ENCODE measurements around the gene XIRP1.
"Not testable (repeated sequence)": the region's sequence is repeated elsewhere in the genome, so short reads cannot be mapped to it uniquely, and the experiment has no call there.

Gene XIRP1

DNA sequence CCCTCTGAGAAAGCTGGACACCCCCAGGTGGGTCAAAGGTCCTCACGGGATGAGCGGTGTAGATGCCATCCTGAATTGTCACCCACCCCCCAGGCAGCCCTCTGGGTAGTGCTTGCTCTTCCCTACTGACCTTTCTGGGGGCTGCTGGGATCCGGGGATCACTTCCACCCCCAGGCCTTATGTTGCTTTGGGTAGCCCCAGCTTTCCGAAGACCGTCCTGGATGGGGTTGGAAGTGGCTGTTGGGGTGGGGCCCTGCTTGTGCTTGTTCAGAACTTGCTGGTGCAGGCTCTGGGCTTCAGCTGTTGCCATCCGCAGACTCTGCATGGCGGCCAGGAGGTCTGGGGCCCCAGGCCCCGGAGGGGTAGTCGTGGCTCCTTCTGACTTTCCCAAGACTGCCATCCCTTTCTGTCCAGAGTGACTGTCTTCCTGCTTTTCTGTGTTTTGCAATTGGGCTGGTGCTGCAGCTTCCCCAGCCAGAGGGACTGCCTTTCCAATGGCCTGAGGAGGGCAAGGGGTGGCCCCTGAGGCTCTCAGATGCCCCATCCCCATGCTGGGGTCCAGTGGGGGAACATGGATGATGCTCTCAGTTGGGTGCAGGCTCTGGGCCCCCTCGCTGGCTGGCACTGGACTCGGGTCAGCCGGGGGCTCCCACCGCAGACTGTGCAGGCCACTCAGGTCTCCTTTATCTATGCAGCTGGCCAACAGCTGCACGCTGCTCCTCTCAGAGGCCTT lies 6.3 kb downstream of the XIRP1 start:
- no peak for DNase-seq

DNA sequence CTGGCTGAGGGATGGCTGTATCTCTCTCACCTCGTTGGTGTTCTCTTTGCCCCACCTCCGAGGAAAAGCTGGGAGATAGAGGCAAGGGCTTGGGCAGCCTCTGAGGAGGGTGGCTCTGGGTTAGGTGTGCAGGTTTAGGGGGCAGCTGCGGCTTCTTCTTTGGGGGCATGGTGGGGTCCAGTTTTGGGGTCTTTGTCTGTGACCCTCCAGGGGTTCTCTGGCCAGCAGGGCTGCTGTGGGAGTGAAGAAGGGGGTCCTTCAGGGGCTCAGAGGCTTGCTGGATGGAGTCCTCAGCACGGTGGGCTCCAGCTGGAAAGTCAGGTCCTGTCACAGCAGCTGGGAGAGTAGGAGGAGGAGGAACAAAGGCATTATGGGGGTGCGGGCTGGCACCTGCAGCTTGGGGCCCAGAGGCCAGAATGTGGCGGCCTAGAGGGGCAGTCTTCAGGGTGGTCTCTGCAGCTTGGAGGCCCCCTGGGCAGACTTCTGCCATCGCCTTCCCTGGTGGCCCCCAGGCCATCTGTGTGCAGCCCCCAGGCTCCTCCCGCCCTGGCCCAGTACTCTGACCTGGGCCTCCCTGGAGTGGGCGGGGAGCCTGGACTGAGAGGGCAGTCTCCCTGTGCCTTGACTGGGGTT lies 7.0 kb downstream of the XIRP1 start:
- DNase-seq = no peak

DNA sequence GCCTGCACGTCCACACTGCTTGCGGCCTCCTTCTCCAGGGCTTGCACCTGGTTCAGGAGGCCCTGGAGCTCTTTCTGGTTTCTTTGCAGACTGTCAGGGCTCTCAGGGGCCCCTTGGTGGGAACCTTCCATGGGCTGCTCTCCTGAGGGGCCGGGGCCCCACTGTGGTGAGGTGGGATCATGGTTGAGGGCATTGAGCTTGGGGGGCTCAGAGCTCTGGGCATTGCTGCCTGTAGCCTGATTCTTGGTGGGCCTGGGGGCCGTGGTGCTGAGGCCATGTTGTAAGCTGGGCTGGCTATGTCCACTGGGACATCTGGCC lies 7.5 kb downstream of the XIRP1 start:
- no peak for DNase-seq

DNA sequence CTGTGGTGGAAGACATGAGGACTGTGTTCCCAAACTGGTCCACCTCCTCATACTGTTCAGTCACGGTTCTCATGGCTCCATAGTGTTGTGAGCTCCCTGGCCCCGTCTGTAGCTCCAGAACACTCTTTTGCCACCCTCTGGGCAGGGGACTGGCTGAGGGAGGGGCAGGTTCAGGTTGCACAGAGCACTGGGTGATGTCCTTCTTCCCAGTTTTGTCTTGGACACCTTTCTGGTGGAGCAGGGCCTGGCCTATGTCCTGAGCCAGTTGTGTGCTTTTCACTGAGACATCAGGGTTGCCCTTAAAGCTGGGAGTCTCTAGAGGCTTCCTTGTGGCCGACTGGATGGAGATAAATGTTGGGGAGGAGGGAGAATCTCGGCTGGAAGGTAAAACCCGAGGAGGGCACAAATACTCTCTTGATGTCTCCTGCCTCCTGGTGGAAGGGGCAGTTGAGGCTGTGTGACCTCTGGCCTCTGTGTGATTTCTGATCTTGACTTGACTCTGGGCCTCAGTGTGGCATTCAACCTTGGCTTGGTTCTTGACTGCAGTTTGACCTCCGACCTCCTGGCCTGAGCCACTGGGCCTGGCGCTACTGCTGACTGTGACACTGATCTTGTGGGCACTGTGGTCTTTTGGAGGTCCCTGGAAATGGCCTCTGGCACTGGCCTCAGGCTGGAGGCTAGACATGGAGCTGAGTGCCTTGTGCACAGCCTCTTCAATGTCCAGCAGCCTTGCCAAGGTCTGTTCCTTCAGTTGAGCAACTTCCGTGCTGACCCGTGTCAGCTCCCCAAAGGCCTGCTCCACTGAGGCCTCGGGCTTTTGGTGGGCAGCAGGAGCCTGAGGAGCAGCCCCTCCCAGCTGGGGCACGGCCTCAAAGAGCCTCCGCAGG lies 8.1 kb downstream of the XIRP1 start:
- DNase-seq = no peak

DNA sequence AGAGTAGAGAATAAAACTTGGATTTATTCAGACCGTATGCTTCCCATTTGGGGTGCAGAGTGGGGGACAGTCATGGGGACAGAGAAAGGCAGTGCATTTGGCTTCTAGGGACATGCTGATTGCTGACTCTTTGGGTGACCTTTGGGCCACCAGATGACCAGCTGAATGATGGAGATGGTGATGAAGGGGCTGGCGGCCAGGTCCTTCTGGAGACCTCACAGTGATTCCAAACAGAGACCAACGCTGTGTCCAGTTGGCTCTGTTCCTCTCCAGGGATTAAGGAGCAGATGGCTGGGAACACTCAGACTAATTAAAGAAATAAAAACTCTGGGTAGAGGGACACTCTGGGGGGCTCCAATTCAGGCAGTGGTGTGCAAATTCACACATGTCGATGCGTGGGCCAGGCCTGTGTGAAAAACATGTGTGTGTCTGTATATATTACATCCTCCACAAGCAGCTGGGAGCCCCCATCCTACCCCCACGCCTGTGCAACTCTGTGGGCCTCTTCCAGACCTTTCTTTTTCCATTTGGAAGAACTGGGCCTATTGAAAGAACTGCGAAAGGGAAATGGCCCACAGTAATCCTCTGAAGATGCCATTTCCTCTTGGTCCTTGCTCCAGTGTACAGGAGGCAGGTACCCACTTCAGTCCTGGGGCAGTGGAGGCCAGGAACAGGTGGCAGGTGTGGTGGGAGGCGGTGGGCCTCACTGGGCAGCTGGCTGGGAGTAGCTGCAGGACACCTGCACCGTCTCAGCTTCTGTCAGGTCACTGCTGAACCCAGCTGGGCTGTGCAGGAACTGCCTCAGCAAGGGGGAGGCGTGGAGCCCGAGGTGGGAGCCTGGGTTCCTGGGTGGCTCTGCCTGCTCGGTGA lies 8.9 kb downstream of the XIRP1 start:
- DNase-seq = no peak

DNA sequence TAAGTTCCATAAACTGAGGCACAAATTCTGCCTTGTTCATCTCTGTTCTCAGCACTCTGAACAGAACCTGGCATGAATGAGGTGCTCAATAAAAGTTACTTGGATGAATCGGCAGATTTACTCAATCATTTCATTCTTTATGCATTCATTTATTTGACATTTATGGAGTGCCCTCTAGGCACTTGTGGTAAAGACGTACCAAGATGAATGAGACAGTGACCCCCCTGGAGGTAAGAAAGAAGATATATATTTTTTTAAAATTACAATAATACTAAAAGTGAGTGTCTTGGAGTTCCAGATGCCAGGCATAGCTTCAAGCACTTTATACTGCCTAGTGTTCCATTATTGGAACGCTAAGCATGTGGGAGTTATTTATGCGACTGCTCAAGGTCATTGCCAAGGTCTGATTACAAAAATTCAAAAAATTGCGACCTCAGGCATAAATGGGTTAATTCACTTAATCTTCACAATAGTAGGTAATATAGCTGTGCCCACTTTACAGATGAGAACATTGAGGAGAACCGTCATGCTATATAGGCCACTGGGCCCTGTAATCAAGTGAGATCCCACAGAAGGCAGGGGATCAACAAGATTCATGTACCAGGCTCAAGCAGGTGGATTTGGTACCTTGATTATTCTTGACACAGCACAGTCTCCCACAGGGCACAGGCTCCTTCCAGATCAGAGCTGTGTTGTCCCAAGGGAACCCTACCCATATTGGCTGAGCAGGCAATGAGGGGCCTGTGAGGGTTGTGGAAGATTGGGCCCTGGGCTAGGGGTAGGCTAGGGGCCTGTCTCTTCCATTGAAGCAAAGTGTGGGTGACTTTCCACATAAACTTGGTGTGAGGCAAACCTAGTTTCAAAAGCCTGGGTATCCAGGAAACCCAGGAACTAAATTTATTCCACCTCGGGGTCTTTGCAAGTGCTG lies 10.7 kb downstream of the XIRP1 start:
- DNase-seq = no peak

DNA sequence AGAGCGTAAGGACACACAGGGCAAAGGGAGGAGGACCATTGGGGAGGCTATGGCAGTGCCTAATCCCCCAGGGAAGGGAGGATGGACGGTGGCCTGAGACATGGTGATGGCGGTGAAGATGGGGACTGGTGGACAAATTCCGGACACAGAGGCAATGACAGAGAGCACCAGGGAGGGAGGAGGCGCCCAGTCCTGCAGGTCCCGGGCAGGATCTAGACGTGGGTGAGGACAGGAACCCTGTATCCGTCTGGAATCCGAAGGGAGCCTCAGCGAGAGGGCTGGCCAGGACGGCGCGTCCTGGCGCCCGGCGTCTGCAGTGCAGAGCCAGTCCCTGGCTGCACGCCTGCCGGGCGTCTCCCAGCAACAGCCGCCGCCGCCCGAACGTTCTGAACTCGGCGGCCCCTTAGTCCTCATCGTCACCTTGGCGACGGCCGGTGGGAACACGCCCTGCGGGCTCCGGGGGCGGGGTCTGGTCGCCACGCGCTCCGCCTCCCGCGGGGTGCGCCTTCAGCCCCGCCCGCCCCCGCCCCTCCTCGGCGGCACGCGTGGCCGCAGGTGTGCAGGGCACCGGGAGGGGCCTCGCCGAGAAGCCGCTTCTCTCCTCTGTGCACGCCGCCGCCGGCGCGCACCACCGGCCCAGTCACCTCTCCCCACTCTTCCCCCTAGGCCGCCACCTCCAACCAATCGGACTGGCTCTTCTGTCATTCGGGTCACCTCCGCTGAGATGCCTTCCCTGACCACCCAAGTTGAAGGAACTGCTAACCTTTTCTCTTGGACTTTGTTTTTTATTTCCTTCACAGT lies 11.6 kb downstream of the XIRP1 start:
- peak; percentile 63 for DNase-seq

DNA sequence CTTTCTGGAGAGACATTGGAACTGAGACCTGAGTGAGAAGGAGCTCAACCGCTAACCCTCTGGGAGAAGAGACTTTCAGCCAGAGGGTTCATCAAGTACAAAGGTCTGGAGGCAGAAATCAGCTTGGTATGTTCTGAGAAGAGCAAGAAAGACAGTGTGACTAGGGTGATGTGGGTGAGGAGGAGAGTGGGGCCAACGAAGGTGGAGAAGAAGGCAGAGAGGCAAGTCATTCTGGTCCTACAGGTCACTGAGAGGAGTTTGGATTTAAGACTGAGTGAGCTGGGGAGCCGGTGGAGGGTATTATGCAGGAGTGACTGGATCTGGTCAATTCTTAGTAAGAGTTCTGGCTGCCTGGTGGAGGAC lies 12.2 kb downstream of the XIRP1 start:
- no peak for DNase-seq

DNA sequence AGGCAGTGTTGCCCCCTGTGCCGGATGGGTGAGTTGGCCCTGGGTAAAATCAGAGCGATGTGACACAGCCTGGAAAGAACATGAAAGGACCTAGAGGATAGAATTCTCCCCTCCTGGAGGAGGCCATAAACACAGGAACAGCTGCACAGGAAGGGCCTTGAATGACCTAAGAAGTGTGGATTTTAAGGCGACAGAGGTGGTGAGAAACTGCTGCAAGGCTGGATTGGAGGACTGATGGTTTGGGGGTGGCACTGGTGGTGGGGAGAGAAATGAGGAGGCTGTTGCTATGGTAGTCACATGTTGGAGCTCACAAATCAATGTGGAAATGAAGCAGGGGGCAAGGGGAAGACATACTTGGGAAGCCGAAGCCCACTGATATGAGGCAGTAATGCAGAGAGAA lies 13.8 kb downstream of the XIRP1 start:
- DNase-seq = no peak

DNA sequence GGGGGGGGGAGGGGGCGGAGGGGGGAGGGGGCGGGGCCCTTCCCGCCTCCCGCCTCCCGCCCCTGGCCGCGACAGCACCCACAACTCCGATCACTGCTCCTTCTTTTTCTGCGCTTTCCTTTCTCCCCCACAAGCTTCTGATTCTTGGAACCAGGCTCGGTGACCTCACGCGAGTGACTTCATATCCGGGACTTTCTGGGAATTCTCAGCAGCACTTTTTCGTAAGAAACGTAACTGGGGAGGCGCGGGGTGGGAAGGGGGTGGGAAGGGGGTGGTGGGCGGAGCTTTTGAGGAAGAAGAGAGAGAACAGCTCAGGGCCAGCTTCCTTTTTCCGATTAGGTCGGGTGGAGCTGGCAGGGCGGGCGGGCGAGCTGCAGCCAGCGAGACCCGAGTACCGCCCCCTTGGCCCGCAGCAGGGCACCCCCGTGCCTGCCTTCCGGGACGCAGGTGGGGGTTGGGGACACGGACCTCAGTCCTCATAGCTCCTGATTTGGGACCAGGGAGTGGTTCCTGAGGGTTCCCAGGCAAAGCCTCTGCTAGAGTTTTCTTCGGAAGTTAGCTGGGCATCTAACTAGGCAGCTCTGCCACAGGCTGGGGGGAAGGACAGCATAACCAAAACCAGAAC lies 14.6 kb downstream of the XIRP1 start:
- DNase-seq = peak; percentile 69

DNA sequence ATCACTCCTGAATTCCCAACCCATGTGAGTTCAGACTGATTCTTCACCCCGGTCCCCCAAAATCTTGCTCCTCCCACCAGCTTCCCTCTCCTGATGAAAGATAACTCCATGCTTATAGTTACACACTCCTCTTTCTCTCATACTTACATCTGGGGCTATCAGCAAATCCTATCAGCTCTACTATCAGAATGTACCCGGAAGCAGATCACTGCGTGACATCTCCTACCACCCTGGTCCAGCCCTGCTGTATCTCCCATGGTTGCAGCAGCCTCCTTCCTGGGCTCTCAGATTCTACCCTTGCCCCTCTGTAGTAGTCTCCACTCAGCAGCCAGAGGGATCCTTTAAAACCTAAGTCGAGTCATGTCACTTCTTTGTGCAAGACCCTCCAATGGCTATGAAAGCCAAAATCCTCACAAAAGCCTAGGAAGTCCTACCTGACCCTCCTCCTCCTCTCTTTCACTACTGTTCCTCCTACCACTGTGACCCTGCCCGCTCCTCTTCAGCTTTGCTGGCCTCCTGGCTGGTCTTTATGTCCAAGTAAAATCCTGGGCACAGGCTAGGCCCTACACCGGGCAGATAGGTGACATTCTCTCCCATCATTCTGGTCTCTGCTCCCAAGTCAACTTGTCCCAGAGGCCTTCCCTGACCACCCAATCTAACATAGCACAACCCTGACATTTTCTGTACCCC lies 16.2 kb downstream of the XIRP1 start:
- DNase-seq = no peak

DNA sequence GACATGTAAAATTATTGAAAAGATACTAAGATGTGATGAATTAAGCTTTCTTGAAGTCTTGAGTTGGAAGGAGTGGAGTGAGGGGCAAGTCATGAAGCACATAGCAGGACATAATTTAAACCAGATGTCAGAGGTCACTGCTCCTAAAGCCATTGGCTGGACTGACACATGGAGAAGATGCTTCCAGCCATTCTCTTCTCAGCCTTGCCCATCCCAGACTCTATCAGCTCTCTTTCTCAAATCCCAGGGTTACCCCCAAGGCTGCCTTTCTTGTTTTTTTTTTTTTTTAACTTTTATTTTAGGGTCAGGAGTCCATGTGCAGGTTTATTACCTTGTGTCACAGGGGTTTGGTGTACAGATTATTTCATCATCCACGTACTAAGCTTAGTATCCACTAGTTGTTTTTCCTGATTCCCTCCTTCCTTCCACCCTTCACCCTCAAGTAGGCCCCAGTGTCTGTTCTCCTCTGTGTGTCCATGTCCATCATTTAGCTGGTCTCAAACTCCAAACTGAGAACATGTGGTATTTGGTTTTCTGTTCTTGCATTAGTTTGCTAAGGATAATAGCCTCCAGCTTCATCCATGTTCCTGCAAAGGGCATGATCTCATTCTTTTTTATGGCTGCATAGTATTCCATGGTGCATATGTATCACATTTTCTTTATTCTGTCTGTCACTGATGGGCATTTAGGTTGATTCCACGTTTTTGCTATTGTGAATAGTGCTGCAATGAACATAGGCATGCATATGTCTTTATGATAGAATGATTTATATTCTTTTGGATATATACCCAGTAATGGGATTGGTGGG lies 18.9 kb downstream of the XIRP1 start:
- no peak for DNase-seq

DNA sequence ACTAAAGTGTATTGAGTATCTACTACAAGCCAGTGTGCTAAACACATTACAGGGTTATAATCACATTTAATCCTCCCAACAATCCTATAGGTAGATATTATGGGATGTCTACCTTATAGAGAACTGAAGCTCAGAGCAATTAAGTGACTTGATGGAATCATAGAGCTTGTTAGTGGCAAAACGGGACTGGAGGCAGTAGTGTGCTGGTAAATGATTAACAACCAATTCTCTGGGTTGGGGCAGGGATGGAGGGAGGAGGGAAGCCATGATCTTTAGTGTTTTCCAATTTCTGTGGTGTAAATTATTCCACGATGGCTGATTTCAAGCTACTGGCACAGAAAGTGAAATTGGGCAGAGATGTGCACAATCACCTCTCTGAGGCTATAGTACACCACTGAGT lies 20.5 kb downstream of the XIRP1 start:
- DNase-seq = no peak

DNA sequence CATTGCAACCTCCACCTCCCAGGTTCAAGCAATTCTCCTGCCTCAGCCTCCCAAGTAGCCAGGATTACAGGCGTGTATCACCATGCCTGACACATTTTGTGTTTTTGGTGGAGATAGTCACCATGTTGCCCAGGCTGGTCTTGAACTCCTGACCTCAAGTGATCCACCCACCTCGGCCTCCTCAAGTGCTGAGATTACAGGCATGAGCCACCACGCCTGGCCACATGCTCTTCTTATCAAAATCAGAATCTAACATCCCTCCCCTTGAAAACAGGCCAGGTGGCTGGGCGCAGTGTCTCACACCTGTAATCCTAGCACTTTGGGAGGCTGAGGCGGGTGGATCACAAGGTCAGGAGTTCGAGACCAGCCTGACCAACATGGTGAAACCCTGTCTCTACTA lies 21.5 kb downstream of the XIRP1 start:
- DNase-seq = not testable (repeated sequence)

DNA sequence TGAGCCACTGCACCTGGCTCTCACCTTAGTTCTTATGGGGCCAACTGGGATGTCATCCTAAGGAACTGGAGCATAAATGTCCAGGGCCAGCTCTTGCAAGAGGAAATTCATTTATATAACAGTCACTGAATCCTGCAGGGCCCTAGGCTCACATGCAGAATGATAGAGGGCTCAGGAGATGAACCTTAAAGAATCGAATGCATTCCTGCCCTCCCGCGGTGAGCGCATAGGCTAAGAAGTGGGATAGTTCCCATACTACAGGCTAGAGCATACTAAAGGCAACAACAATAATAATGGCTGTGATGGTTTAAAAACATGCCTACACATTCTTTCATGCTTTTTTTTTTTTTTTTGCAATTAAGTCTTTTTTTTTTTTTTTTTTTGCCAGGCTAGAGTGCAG lies 21.9 kb downstream of the XIRP1 start:
- no peak for DNase-seq

DNA sequence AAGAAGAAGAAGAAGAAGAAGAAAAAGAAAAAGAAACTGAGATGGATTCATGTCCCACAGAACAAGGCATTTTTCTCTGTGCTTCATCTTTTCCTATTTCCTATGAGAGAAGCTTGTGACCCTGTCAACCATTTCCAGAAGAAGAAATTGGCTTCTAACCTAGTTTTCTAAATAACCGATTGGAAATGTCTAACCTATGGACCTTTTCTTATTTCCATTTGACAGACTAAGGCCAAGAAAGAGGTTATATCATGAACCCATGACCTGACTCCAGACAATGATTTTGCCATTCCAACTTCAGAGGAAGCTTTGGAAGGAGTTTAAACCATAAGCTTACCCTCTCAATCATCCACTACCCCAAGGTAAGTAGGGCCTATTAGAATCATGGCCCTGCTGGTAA lies 22.7 kb downstream of the XIRP1 start:
- DNase-seq = no peak

DNA sequence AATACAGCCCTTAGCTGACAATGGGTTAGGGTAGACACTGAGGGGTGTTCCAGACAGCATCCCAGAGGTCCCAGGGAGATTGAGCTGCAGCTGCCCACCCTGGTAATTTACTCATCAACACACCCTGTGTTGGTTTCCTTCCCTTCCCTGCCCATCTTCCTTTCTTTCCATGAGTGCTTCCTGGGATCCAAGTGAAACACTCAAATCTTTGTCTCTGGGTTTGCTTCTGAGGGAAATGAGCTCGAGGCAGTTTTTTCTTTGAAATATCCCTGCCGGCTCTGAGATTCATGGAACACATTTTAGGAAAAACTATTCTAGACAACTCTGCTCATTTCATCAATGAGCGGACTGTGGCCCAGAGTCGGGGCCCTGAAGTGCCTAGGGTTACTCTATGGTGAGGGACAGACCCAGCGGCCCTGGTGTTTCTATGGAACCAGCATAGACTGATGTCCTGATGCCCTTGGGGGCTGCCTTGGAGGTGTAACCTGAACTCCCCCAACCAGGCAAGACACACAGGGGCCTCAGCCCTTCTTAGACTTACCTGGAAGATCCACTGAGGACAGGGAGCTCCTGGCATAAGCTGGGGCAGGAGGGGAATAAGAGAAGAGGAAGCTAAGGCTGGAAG lies 24.1 kb downstream of the XIRP1 start:
- DNase-seq = no peak

DNA sequence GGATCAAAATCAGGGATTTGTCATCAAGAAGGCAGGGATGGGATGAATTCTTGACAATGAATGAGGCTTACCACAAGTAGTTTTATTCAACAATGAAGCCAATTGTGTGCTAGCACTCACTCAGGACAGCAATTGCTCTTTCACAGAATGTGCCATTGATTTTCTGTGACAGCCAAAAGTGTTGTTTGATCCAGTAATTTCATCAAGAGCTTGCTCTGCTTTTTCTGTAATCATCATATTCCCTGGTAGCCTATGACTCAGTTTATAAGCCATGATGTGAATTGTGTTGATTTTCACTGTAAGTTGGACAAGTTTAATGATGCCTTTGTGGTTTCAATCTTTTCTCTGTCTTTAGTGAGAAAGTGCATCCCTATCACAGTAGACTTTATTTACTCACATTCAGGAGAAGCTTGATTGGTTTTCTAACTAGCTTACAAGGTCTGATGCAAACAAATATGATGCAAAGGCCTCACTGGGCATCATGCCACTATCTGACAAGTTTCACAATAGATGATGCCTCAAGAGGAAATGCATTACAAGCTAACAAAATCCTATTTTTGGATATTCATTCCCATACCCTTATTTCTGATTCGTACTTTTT lies 25.4 kb downstream of the XIRP1 start:
- no peak for DNase-seq
